Fibroblast of lung (primary cell): Measurements from ENCODE around the gene EHD3. TPM values are rescaled to one million over a fixed set of nuclear protein-coding genes. Genes with fewer than 3 reads are reported as not detected.

Experiments
- DNase-seq, 2 donors: peaks; one replicate each; pipeline versions ENCODE4 v3.0.0 to v3.0.0-alpha.2; 2010; ENCODE audit warnings: low read depth in 2 of 2
- H2AFZ ChIP-seq: 2 replicates; pipeline ENCODE4 v1.5.1; 2012; ENCODE audit warnings: low read length, control low read depth, inconsistent platforms
- H3K27ac ChIP-seq: 2 replicates; pipeline ENCODE4 v1.5.1; 2011; ENCODE audit warnings: low read length, control low read depth; ENCODE audit not compliant: insufficient read depth
- H3K27me3 ChIP-seq: 2 replicates; pipeline ENCODE4 v1.5.1; 2011; ENCODE audit warnings: mild to moderate bottlenecking, low read length; ENCODE audit not compliant: control insufficient read depth, insufficient read depth
- H3K36me3 ChIP-seq: 2 replicates; pipeline ENCODE4 v1.5.1; 2011; ENCODE audit warnings: low read length; ENCODE audit not compliant: control insufficient read depth, insufficient read depth
- H3K4me1 ChIP-seq: 2 replicates; pipeline ENCODE4 v1.5.1; 2011; ENCODE audit warnings: low read length; ENCODE audit not compliant: control insufficient read depth, insufficient read depth; ENCODE audit errors: extremely low read depth
- H3K4me2 ChIP-seq: 2 replicates; pipeline ENCODE4 v1.5.1; 2011; ENCODE audit warnings: low read length, control low read depth; ENCODE audit not compliant: insufficient read depth; ENCODE audit errors: extremely low read depth
- H3K4me3 ChIP-seq, 4 experiments: fragments of 200-600 bp in 1 of 4; sonication (generic) in 1 of 4; replicated peaks in 1 of 4; 2 replicates each; pipeline ENCODE4 v1.5.1; 2011 to 2016; ENCODE audit warnings: low read length in 4 of 4, low read depth in 3 of 4, mild to moderate bottlenecking in 3 of 4, control low read depth in 2 of 4, inconsistent platforms in 1 of 4, mixed read lengths in 1 of 4; ENCODE audit not compliant: insufficient read depth in 1 of 4; ENCODE audit errors: control extremely low read depth in 1 of 4
- H3K79me2 ChIP-seq: 2 replicates; pipeline ENCODE4 v1.5.1; 2012; ENCODE audit warnings: mild to moderate bottlenecking, low read length, inconsistent platforms; ENCODE audit not compliant: control insufficient read depth, insufficient read depth
- H3K9ac ChIP-seq: 2 replicates; pipeline ENCODE4 v1.5.1; 2011; ENCODE audit warnings: mild to moderate bottlenecking, low read length, control low read depth; ENCODE audit not compliant: insufficient read depth
- H3K9me3 ChIP-seq: 2 replicates; pipeline ENCODE4 v1.5.1; 2012; ENCODE audit warnings: low read depth, low read length; ENCODE audit not compliant: control insufficient read depth, insufficient read depth
- H4K20me1 ChIP-seq: 2 replicates; pipeline ENCODE4 v1.5.1; 2011; ENCODE audit warnings: low read length; ENCODE audit not compliant: control insufficient read depth, insufficient read depth; ENCODE audit errors: extremely low read depth
- CTCF ChIP-seq, 2 donors: IDR thresholded peaks in 1 of 2; conservative IDR thresholded peaks in 1 of 2; 1 replicate in 1 of 2; 2 replicates in 1 of 2; pipeline ENCODE4 v1.5.1; 2011 to 2012; ENCODE audit warnings: low read length in 2 of 2, control low read depth in 1 of 2, inconsistent platforms in 1 of 2, low read depth in 1 of 2, mild to moderate bottlenecking in 1 of 2
- EZH2 ChIP-seq: IDR thresholded peaks from 2 replicates; pipeline ENCODE4 v1.5.1; 2012; ENCODE audit warnings: low read length, control low read depth, mild to moderate bottlenecking; ENCODE audit errors: missing control alignments
- polyA plus RNA-seq, 2 donors: library from polyadenylated mRNA; depleted of rRNA in 1 of 2; stranded (reverse) in 1 of 2; unstranded in 1 of 2; fragments of >200 nt; gene quantifications; 2 replicates each; pipeline ENCODE4 v1.2.1, GENCODE V29; 2011 to 2012; ENCODE audit warnings: missing spikeins in 1 of 2
- total RNA-seq: library from RNA; depleted of rRNA; stranded (reverse); fragments of >200 nt; gene quantifications from 2 replicates; pipeline ENCODE4 v1.2.1, GENCODE V29; 2014

EHD3 gene
- total and polyA plus RNA-seq, 2 donors (not counting 1 experiment from before 2014, with no cell fraction given) = 30.6 to 37.5 TPM

- Histone ChIP-seq H3K4me3 (no peak overlapping the region), H3K79me2 (no peaks in the 10 kb centered on the region), H3K9me3 (no peaks in the 10 kb centered on the region), H3K27me3 (peaks cover 13% of the 10 kb centered on the region), H2AFZ (no peak overlapping the region), H3K4me1 (no peaks in the 10 kb centered on the region), H3K4me2 (no peak overlapping the region), H3K27ac (no peak overlapping the region), H3K9ac (no peak overlapping the region), H3K36me3 (no peaks in the 10 kb centered on the region), H4K20me1 (no peaks in the 10 kb centered on the region)
- DNase-seq = no peak
- TF ChIP-seq EZH2 = no peak
- TF ChIP-seq CTCF (conservative IDR thresholded peaks at IDR 0.05 in 1 of 2, IDR thresholded peaks at IDR 0.05 in 1 of 2; ENCODE audit: low read depth in 1 of 2, low read length in 2 of 2) = no peak
Observed at GRCh38 chr2:31223026-31223425, 10.9 kb upstream of the EHD3 start.

- Histone ChIP-seq H3K4me1 (no peaks in the 10 kb centered on the region), H3K36me3 (no peaks in the 10 kb centered on the region), H3K9ac (no peak overlapping the region), H3K27me3 (peaks cover 11% of the 10 kb centered on the region), H3K27ac (no peak overlapping the region), H4K20me1 (no peaks in the 10 kb centered on the region), H3K79me2 (no peaks in the 10 kb centered on the region), H3K4me3 (no peak overlapping the region), H2AFZ (no peak overlapping the region), H3K9me3 (no peaks in the 10 kb centered on the region), H3K4me2 (no peak overlapping the region)
- TF ChIP-seq EZH2 (no peak), CTCF (conservative IDR thresholded peaks at IDR 0.05 in 1 of 2, IDR thresholded peaks at IDR 0.05 in 1 of 2; ENCODE audit: low read depth in 1 of 2, low read length in 2 of 2) (no peak)
- DNase-seq = no peak
Observed at GRCh38 chr2:31223749-31224148, 10.2 kb upstream of the EHD3 start.

- DNase-seq = no peak
- no peaks in the 10 kb centered on the region for H3K36me3 ChIP-seq
- H3K9me3 ChIP-seq = no peaks in the 10 kb centered on the region
- peaks cover 10% of the 10 kb centered on the region for H3K27me3 ChIP-seq
- no peak overlapping the region for H3K9ac ChIP-seq
- H3K4me1 ChIP-seq = no peaks in the 10 kb centered on the region
- H3K4me3 ChIP-seq = no peak overlapping the region
- TF ChIP-seq CTCF (conservative IDR thresholded peaks at IDR 0.05 in 1 of 2, IDR thresholded peaks at IDR 0.05 in 1 of 2; ENCODE audit: low read depth in 1 of 2, low read length in 2 of 2) (no peak), EZH2 (no peak)
- no peak overlapping the region for H2AFZ ChIP-seq
- H3K79me2 ChIP-seq = no peaks in the 10 kb centered on the region
- H3K4me2 ChIP-seq = no peak overlapping the region
- no peak overlapping the region for H3K27ac ChIP-seq
- no peaks in the 10 kb centered on the region for H4K20me1 ChIP-seq
Observed at GRCh38 chr2:31226266-31226665, 7.7 kb upstream of the EHD3 start.
